ENCODE measurements around the gene RORC.
A peak's percentile ranks its signal among the peaks of the same experiment; 100 is the strongest.

Gene RORC

GRCh38 chr1:151828921-151829320, 2.7 kb downstream of the RORC start:
- DNase-seq = peak in 3 of 56 donors; percentile 6 to 26 (median 7)

DNA sequence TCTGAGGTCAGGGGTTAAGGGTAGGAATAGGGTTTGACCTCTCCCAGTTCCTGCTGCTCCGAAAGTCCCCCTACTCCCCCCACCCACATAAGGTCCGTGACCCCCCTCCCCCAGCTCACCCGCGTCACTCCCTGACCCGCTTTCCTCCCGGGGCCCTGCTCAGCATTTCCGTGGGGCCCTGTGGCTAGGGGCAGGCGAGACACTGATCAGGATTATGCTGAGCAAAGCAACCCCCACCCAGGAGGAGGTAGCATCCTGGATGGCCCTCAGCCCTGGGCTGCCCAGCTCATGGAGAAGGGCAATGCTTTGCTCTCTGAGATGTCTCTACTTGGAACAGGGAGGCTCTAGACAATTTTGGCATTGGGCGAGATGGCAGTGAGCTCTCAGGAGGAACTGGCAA, 3.7 kb downstream of the RORC start:
- DNase-seq = no peak

DNA sequence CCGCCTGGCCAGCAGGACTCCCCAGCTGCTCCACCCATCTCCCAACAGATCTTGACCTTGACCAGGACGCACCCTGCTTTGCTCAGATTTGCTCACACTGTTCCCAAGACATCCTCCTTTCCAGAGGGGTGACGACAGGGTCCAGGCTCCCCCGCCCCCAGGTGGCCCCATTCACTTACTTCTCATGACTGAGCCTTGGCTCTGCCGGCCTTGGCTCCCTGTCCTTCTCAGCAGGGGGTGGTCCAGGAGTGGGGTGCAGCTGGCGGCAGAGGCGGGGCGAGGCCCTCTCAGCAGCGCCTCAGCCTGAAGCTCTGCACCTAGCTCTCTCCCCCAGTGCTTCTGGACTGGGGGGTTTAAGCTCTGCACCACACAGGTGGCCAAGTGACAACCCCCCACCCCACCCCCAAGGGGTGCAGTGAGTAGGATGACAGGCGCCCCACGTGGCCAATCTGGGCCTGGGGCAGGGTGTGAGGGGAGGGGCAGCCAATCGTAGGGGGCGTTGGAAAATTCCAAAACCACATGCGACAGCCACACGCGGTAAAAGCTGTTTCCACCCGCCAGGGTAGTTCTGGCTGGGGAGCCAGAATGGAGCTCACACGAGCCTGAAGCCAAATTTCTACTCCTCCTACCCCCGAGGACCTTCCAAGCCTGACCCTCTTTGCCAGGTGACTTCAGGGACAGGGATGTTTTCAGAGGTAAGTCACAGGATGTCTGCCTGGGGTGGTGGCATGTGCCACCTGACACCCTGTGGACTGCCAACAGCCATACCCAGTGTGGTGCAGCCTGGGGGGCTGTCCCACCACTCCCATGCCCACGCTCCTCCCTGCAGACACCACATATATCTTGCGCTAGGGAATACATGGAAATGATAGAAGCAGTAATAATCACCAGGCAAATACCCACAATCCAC, 5.6 kb downstream of the RORC start:
- DNase-seq = no peak

GRCh38 chr1:151825204-151825603, 6.4 kb downstream of the RORC start:
- DNase-seq = peak in 1 of 56 donors; percentile 9

DNA sequence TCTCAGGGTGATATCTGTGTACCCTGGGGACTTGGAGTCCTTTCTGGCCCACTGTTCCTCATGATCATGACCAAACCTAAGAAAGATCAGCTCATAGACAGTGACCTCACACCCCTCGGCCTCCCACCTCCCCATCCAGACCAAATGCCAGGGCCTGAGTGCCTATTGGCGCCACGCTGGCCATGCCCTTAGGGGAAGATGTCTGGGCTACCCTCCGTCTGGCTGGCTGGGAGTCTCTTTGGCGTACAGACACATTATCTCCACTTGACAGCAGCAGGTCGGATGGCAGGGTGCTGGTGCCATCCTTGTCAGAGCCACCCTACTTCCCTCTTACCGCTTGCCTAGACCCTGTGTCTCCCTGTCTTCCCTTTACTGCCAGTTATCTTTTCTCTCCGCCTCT, 8.4 kb downstream of the RORC start:
- DNase-seq = no peak

GRCh38 chr1:151822404-151822803, 9.2 kb downstream of the RORC start:
- peak in 1 of 56 donors; percentile 10 for DNase-seq

DNA sequence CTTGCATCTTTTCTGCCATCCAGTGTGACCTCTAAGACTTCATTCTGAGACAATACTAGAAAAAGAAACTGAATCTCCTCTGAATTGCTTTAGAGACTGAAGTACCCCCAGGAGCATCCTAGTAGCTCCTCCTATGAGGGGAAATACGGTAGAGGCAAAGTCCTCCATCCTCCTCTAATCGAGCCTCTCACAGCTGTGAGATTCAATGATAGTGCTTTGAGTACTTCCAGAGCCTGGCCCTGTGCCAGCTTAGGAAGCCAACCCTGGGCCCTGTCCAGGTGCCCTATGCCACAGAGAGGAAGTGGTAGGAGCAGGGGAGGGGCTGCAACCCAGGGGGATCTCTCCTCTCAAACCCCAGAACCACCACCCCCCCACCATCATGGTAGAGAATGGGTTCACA, 10.7 kb downstream of the RORC start:
- no peak for DNase-seq

DNA sequence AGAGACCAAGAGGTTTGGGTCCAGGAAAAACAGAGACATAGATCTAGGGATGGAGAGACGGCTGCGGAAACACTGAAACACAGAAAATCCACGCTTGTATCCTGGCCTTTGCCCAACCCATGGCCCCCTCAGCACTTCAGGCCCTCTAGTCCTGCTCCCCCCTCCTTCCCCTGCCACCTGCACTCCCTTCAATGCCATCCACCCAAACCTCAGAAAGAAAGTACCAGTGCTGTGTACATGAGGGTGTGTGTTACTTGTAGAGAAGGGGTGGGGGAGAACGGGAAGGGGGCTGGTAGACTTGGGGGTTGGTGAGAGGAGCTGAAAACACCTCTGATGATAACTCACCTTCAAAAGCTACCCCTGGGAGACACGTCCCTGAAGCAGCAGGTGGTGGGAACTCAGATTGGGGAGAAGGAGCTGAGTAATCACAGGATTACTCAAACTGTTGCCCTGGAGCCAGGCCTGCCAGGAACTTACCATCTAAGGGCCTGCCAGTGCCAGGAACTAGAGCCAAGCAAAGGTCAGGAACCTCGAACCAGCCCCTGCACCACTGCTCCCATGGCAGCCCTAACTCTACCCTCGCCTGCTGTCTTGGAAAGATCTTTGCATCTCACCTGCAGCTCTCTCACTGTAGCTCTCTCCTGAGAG, 11.5 kb downstream of the RORC start:
- DNase-seq = no peak

DNA sequence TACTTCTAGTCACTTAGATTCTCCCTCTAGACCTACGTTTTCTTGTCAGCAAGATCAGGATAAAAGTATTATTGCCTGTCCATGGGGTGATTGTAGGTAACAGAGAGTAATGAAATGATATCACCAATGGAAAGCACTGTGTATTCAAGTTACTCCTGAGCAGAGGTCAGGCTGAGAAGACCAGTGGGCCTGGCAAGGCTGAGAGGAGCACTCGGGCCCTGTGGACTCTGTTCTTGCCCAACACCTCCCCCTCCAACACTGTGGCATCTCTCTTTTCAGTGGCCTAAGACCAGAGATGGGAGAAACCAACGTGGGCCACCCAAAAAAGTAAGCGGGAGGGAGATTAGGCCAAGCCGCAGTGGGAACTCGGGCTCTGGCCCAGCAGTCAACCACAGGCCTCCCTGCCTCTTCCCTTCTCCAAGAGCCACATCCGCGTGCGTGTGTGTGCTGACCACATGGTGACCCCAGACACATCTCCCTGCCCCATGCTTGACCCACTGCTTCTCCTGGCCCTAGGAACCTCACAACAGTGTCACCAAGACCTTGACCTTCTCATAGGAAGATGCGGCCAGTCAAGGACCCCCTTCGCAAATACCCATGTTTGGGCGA, 12.3 kb downstream of the RORC start:
- DNase-seq = no peak

- no peak for DNase-seq
Measured at GRCh38 chr1:151817353-151817730, 14.3 kb downstream of the RORC start.

DNA sequence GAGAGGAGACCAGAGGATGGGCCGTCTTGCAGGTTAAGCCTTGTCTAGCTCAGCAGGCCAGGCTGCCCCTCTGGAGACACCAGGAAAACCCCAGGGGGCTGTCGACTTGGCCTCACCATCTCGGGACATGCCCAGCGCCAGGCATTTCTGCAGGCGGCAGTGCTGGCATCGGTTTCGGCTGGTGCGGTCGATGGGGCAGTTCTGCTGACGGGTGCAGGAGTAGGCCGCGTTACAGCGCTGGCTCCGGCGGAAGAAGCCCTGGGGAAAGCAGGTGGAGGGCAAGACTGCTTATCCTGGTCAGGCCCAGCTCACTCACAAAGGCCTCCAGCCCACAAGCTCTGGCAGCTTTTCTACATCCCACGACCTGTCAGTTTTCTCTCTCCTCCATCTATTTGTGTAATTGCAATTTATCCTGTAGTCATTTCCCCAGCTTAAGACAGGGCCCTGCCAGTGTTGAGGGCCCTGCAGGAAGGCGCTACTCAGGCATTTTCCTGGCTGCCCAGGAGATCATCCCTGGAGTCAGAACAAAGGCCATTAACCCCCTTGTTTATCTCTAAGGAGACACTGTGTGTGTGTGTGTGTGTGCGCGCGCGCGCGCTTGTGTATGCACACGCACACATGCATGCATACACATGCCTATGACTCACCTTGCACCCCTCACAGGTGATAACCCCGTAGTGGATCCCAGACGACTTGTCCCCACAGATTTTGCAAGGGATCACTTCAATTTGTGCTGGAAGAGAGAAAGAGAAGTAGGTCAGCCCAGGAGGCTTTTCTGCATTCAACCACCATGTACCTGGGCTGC, 14.9 kb downstream of the RORC start:
- no peak for DNase-seq

DNA sequence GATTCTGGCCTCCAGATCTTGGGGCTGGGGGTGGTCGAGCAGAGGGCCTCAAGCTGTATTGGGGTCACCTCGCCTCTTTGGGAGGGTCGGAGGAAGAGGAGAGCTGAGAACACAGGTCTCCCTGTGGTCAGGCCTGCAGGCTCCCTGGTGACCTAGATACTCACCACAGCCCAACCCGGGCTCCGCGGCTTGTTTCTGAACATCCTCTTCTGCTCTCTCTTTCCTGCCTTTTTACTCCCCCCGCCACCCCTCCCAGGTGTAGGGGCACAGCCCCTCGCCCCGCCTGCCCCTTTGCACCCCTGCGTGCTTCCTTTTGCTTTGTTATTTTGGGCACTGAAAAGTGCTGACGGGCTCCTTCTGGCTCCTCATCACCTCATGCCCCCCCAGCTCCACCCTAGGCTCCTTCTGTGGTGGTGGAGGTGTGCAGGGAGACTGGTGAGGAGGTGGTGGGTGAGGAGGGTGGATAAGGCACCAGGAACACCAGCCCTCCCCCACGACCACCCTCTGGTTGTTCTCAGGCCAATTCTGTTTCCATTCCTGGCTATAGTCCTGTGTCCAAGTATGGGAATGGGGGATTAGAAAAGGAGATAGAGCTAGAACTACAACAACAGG, 15.8 kb downstream of the RORC start:
- DNase-seq = no peak

GRCh38 chr1:151814971-151815545, 16.5 kb downstream of the RORC start:
- DNase-seq = no peak

DNA sequence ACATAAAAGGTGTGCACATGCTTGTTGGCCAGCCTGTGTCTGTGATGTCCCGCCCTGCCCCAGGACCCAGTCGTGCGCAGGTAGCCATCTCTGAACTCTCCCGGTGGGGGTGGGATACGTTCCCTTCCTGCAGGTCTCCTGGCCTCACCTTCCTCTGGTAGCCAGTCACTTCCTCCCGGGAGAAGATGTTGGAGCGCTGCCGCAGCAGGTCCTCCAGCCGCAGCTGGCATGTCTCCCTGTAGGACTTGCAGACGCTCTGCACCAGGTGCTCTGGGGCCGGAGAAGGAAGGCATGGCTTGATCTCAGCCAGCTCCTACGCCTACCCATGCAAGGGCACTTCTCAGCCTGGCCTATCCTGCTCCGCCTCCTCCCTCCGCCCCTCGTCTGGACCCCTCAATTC, 17.2 kb downstream of the RORC start:
- no peak for DNase-seq

DNA sequence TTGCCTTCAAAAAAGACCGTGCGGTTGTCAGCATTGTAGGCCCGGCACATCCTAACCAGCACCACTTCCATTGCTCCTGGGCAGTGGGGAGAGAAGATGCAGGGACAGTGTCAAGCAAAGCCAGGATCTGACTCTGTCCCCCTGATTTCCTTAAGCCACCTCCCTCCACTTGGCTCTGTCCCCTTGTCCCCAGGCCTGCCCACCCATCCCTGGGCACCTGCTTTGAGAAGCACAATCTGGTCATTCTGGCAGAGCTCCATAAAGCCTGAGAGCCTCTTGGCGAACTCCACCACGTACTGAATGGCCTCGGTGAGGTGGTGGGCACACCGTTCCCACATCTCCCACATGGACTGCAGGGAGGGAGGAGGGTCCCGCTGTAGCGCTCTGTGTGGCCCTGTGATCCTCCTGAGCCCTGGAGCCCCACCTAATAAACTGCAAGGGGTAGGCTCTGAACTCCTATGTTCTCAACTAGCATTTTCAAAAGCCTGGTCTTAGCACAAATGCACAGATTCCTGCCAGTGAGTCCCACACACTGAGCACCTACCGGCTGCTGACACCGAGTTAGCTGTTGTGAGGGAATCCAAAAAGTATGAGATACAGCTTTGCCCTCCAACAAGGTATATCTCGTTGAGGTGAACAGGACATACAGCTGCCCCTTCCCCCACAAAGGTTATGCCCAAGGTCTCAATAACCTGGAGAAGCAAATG, 18.2 kb downstream of the RORC start:
- no peak for DNase-seq

- no peak for DNase-seq
Measured at GRCh38 chr1:151811181-151811580, 20.4 kb downstream of the RORC start.

DNA sequence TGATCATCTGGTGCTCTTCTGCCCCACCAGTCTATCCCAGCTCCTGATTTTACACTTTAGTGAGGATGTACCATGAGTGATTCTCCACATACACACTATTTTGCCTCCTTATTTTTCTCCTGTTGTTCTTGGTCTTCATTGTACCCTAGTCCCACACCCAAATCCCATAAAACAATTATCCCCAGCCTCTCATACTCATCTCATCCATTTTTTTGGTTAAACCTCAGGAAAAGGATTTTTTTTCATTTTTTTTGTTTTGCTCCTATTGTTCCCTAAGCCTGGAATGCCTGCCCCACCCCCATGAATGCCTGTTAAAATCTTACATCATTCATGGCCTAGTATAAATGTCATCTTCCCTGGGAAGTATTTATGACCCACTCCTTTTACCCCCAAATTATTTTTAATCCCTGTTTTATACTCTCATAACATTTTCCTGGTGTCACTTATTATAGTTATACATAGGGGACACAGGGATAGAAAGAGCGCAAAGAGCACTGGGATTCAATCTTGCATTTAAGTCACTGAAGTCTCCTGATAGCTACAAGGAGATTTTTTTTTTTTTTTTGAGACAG, 21.5 kb downstream of the RORC start:
- no peak for DNase-seq

GRCh38 chr1:151809290-151809984, 22.2 kb downstream of the RORC start:
- peak in 1 of 56 donors; percentile 13 for DNase-seq

DNA sequence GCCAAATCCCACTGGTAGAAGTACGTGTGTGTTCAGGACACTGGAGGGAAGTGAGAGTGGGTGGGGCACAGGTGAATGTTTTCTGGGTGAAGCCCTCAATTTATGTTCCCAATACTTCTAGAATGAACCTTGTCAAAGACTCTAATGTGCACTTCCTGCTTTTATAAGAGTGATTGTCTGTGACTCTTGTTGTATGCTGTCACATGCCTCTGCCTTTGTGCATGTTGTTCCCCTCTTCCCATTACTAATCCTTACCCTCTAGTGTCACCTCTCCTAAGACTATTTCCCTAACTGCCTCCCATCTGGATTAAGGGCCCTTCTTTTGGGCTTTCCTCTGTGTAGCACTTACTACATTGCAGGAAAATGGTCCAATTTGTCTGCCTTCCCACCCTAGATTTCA, 23.8 kb downstream of the RORC start:
- DNase-seq = no peak

Measured in amygdala (tissue), 56 donors.